Measurements from ENCODE around the gene MB21D2.

Gene MB21D2

DNA sequence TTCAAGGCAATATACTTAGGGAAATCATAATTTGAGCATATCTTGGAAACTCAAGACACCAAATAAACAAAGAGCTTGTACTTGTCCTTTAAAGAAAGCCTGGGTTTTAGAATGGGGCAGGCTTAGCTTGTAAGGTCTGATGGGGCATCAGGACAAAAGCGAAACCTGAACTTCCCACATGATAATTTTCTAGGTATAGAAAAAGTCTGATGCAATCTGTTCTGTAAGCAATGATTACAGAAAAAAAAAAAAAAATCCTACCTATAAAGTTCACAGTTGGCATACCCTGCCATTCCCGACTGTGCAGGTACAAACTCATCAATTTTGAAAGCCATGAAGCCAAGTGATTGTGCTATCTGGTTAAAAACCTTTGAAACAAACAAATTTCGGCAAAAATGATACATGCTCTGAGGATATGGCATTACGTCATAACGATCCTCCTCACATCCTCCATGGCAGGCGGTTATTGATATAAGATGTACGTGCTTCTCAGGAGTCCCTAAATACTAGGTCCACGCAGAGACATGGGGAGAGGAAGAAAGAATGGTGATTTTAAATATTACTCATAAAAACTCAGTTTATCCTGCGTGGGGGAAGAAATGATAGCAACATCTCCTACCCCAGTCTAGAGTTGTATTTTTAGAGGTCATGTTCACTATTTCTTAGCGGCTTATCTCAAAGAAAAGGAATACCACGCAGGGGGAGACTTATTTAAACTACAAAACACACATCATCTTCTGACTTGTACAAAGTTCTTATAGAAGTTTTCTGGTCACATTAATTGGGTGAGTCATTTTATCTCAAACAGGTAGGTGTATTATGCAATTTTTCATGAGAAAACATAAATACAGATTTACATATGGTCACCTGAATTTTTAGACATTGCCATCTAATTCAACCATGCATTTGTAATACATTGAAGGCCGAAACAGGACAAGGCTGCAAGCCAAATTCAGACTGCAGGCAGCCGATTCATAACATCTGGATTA is 27.0 kb downstream of the MB21D2 start (continued):
- TF ChIP-seq KLF9 (tag by site-specific recombination; IDR thresholded peaks at IDR 0.05; ENCODE audit: low read depth), result no peak

DNA sequence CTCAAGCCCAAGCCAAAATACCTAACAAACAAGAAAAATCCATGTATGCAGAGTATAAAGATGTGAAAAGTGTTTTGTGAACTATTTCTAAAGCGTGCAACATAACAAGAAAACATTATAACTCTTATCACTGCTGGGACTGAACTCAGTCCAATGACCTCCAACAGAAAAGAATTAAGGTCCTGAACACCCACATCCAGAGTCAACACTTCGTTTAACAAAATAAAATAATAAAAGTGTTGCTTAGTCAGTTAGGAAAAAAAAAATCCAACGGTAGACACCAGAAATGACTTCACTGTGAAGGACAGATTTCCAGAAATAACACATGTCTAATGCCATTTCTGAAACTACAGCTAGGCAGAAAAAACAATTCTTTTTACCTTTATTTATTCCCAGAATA is 28.0 kb downstream of the MB21D2 start:
- Histone ChIP-seq H3K4me1 (ENCODE audit: control insufficient read depth, insufficient read depth, low read length) (peaks cover 20% of the 10 kb centered on the region), H3K27ac (ENCODE audit: extremely low read depth, low read depth, low read length) (no peak overlapping the region), H3K9me3 (ENCODE audit: control insufficient read depth, insufficient read depth, low read depth, low read length) (no peaks in the 10 kb centered on the region), H3K4me3 (ENCODE audit: low read depth, low read length) (no peak overlapping the region), H3K36me3 (ENCODE audit: control insufficient read depth in 2 of 2, insufficient read depth in 1 of 2, low read length in 2 of 2) (no peaks in the 10 kb centered on the region)
- TF ChIP-seq, protein P1, sequence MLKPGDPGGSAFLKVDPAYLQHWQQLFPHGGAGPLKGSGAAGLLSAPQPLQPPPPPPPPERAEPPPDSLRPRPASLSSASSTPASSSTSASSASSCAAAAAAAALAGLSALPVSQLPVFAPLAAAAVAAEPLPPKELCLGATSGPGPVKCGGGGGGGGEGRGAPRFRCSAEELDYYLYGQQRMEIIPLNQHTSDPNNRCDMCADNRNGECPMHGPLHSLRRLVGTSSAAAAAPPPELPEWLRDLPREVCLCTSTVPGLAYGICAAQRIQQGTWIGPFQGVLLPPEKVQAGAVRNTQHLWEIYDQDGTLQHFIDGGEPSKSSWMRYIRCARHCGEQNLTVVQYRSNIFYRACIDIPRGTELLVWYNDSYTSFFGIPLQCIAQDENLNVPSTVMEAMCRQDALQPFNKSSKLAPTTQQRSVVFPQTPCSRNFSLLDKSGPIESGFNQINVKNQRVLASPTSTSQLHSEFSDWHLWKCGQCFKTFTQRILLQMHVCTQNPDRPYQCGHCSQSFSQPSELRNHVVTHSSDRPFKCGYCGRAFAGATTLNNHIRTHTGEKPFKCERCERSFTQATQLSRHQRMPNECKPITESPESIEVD (tag by site-specific recombination; IDR thresholded peaks at IDR 0.05), result peak; percentile 31
- TF ChIP-seq ZNF266 (tag by site-specific recombination; IDR thresholded peaks at IDR 0.05; ENCODE audit: low read depth), result no peak
- CTCF ChIA-PET, result interaction anchor here (0.6 to 2.0 kb wide), 5 partner anchors 17 to 152 kb away, joined by 3 to 8 read pairs (median 5); no protein-coding TSS in a partner anchor
- POLR2A ChIA-PET, result interaction anchor here (1.4 to 1.9 kb wide), 2 partner anchors 11 to 28 kb away, joined by 4 to 5 read pairs; partner anchors contain the start of gene MB21D2

DNA sequence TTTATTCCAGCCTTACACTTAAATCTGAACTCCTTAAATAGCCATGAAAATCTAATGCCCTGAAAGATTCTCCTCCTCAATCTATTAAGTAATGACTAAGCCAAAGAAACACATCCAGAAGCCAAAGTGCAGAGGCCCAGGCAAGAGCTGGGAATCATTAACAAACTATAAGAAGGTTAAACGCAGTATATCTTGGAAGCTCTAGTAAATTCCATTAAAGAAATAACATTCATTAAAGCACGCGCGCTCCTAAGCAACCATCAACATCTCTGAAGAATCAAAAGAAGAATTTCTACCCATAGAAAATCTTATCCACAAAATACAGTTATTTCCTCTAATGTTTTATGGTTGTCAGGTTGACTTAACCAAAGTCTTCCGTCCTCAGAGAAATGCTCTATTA is 29.5 kb downstream of the MB21D2 start:
- no peaks in the 10 kb centered on the region for H3K36me3 ChIP-seq (ENCODE audit: control insufficient read depth in 2 of 2, insufficient read depth in 1 of 2, low read length in 2 of 2)
- no peak overlapping the region for H3K27ac ChIP-seq (ENCODE audit: extremely low read depth, low read depth, low read length)
- ChIA-PET CTCF (interaction anchor here (1.0 to 2.0 kb wide), 8 partner anchors 9 to 153 kb away, joined by 3 to 10 read pairs (median 6); no protein-coding TSS in a partner anchor), POLR2A (interaction anchor here (0.5 to 1.9 kb wide), 3 partner anchors 10 to 748 kb away, joined by 4 to 5 read pairs (median 4); partner anchors contain the start of gene MB21D2)
- no peak overlapping the region for H3K4me3 ChIP-seq (ENCODE audit: low read depth, low read length)
- H3K9me3 ChIP-seq (ENCODE audit: control insufficient read depth, insufficient read depth, low read depth, low read length), result no peaks in the 10 kb centered on the region
- H3K4me1 ChIP-seq (ENCODE audit: control insufficient read depth, insufficient read depth, low read length), result peaks cover 14% of the 10 kb centered on the region
- TF ChIP-seq, protein P2, sequence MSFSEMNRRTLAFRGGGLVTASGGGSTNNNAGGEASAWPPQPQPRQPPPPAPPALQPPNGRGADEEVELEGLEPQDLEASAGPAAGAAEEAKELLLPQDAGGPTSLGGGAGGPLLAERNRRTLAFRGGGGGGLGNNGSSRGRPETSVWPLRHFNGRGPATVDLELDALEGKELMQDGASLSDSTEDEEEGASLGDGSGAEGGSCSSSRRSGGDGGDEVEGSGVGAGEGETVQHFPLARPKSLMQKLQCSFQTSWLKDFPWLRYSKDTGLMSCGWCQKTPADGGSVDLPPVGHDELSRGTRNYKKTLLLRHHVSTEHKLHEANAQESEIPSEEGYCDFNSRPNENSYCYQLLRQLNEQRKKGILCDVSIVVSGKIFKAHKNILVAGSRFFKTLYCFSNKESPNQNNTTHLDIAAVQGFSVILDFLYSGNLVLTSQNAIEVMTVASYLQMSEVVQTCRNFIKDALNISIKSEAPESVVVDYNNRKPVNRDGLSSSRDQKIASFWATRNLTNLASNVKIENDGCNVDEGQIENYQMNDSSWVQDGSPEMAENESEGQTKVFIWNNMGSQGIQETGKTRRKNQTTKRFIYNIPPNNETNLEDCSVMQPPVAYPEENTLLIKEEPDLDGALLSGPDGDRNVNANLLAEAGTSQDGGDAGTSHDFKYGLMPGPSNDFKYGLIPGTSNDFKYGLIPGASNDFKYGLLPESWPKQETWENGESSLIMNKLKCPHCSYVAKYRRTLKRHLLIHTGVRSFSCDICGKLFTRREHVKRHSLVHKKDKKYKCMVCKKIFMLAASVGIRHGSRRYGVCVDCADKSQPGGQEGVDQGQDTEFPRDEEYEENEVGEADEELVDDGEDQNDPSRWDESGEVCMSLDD (tag by site-specific recombination; IDR thresholded peaks at IDR 0.05), result no peak
- TF ChIP-seq ZNF311 (tag by site-specific recombination; IDR thresholded peaks at IDR 0.05; ENCODE audit: borderline replicate concordance) (no peak), ZFP41 (tag by site-specific recombination; IDR thresholded peaks at IDR 0.05; ENCODE audit: borderline replicate concordance) (no peak), ZNF114 (tag by site-specific recombination; IDR thresholded peaks at IDR 0.05) (no peak), SP7 (tag by site-specific recombination; IDR thresholded peaks at IDR 0.05) (no peak), TRIM28 (IDR thresholded peaks at IDR 0.05; ENCODE audit: borderline replicate concordance, low read length) (no peak), SCRT2 (tag by site-specific recombination; IDR thresholded peaks at IDR 0.05) (no peak), ZNF24 (tag by site-specific recombination; IDR thresholded peaks at IDR 0.05) (no peak), ZNF510 (tag by site-specific recombination; IDR thresholded peaks at IDR 0.05; ENCODE audit: insufficient replicate concordance) (no peak), ZNF561 (tag by site-specific recombination; IDR thresholded peaks at IDR 0.05; ENCODE audit: borderline replicate concordance) (no peak)
- TF ChIP-seq, protein P3, sequence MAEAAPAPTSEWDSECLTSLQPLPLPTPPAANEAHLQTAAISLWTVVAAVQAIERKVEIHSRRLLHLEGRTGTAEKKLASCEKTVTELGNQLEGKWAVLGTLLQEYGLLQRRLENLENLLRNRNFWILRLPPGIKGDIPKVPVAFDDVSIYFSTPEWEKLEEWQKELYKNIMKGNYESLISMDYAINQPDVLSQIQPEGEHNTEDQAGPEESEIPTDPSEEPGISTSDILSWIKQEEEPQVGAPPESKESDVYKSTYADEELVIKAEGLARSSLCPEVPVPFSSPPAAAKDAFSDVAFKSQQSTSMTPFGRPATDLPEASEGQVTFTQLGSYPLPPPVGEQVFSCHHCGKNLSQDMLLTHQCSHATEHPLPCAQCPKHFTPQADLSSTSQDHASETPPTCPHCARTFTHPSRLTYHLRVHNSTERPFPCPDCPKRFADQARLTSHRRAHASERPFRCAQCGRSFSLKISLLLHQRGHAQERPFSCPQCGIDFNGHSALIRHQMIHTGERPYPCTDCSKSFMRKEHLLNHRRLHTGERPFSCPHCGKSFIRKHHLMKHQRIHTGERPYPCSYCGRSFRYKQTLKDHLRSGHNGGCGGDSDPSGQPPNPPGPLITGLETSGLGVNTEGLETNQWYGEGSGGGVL (tag by site-specific recombination; IDR thresholded peaks at IDR 0.05), result no peak
- TF ChIP-seq, protein P4, sequence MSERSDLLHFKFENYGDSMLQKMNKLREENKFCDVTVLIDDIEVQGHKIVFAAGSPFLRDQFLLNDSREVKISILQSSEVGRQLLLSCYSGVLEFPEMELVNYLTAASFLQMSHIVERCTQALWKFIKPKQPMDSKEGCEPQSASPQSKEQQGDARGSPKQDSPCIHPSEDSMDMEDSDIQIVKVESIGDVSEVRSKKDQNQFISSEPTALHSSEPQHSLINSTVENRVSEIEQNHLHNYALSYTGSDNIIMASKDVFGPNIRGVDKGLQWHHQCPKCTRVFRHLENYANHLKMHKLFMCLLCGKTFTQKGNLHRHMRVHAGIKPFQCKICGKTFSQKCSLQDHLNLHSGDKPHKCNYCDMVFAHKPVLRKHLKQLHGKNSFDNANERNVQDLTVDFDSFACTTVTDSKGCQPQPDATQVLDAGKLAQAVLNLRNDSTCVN (tag by site-specific recombination; optimal IDR thresholded peaks at IDR 0.05), result no peak
- TF ChIP-seq, protein P5, sequence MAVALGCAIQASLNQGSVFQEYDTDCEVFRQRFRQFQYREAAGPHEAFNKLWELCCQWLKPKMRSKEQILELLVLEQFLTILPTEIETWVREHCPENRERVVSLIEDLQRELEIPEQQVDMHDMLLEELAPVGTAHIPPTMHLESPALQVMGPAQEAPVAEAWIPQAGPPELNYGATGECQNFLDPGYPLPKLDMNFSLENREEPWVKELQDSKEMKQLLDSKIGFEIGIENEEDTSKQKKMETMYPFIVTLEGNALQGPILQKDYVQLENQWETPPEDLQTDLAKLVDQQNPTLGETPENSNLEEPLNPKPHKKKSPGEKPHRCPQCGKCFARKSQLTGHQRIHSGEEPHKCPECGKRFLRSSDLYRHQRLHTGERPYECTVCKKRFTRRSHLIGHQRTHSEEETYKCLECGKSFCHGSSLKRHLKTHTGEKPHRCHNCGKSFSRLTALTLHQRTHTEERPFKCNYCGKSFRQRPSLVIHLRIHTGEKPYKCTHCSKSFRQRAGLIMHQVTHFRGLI (tag by site-specific recombination; IDR thresholded peaks at IDR 0.05), result no peak
- TF ChIP-seq, protein P6, sequence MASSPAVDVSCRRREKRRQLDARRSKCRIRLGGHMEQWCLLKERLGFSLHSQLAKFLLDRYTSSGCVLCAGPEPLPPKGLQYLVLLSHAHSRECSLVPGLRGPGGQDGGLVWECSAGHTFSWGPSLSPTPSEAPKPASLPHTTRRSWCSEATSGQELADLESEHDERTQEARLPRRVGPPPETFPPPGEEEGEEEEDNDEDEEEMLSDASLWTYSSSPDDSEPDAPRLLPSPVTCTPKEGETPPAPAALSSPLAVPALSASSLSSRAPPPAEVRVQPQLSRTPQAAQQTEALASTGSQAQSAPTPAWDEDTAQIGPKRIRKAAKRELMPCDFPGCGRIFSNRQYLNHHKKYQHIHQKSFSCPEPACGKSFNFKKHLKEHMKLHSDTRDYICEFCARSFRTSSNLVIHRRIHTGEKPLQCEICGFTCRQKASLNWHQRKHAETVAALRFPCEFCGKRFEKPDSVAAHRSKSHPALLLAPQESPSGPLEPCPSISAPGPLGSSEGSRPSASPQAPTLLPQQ (tag by site-specific recombination; IDR thresholded peaks at IDR 0.05), result no peak
- TF ChIP-seq, protein P7, sequence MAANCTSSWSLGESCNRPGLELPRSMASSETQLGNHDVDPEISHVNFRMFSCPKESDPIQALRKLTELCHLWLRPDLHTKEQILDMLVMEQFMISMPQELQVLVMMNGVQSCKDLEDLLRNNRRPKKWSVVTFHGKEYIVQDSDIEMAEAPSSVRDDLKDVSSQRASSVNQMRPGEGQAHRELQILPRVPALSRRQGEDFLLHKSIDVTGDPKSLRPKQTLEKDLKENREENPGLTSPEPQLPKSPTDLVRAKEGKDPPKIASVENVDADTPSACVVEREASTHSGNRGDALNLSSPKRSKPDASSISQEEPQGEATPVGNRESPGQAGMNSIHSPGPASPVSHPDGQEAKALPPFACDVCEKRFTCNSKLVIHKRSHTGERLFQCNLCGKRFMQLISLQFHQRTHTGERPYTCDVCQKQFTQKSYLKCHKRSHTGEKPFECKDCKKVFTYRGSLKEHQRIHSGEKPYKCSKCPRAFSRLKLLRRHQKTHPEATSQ (tag by site-specific recombination; IDR thresholded peaks at IDR 0.05), result no peak

Measured in HEK293 (cell line).